ENCODE results near the gene DNLZ. TPM values are rescaled to one million over a fixed set of nuclear protein-coding genes. Genes with fewer than 3 reads are reported as not detected.
A peak's percentile ranks its signal among the peaks of the same experiment; 100 is the strongest.

Gene DNLZ
- total RNA-seq, 2 experiments from 2014 or later = 15.4 to 17.0 TPM

- Mint-ChIP-seq H3K27ac (no peak overlapping the region), H3K27me3 (no peaks in the 10 kb centered on the region), H3K4me3 (no peak overlapping the region), H3K4me1 (no peaks in the 10 kb centered on the region), H3K36me3 (no peaks in the 10 kb centered on the region), H3K9me3 (no peaks in the 10 kb centered on the region)
- DNase-seq (no peak), ATAC-seq (ENCODE audit: low read depth) (no peak)
- POLR2A ChIA-PET = no interaction called here
Measured at GRCh38 chr9:136330406-136330990, 33.0 kb downstream of the DNLZ start.

GRCh38 chr9:136329636-136330405 lies 33.7 kb downstream of the DNLZ start:
- Mint-ChIP-seq H3K4me1 (no peaks in the 10 kb centered on the region), H3K36me3 (no peaks in the 10 kb centered on the region), H3K27ac (no peak overlapping the region), H3K9me3 (no peaks in the 10 kb centered on the region), H3K4me3 (no peak overlapping the region), H3K27me3 (no peaks in the 10 kb centered on the region)
- DNase-seq (no peak), ATAC-seq (ENCODE audit: low read depth) (no peak)
- POLR2A ChIA-PET = interaction anchor here (1.0 kb wide), 1 partner anchor 34 kb away, joined by 4 read pairs; the partner anchor contains the start of gene DNLZ

- POLR2A ChIA-PET = interaction anchor here (1.0 kb wide), 1 partner anchor 34 kb away, joined by 4 read pairs; the partner anchor contains the start of gene DNLZ
- Mint-ChIP-seq H3K4me3 (no peak overlapping the region), H3K27me3 (no peaks in the 10 kb centered on the region), H3K27ac (no peak overlapping the region), H3K4me1 (no peaks in the 10 kb centered on the region), H3K36me3 (no peaks in the 10 kb centered on the region), H3K9me3 (no peaks in the 10 kb centered on the region)
- ATAC-seq (ENCODE audit: low read depth) (no peak), DNase-seq (no peak)
Measured at GRCh38 chr9:136329211-136329627, 34.3 kb downstream of the DNLZ start.

GRCh38 chr9:136328622-136329041 lies 34.9 kb downstream of the DNLZ start:
- peak overlapping the region; percentile 39 for H3K27ac Mint-ChIP-seq
- H3K4me3 Mint-ChIP-seq = peak overlapping the region; percentile 44
- no peaks in the 10 kb centered on the region for H3K36me3 Mint-ChIP-seq
- ATAC-seq (ENCODE audit: low read depth) (no peak), DNase-seq (no peak)
- no peaks in the 10 kb centered on the region for H3K9me3 Mint-ChIP-seq
- POLR2A ChIA-PET = interaction anchor here (1.0 kb wide), 1 partner anchor 35 kb away, joined by 4 read pairs; the partner anchor contains the start of gene DNLZ
- H3K27me3 Mint-ChIP-seq = no peaks in the 10 kb centered on the region
- H3K4me1 Mint-ChIP-seq = no peaks in the 10 kb centered on the region

- no peaks in the 10 kb centered on the region for H3K36me3 Mint-ChIP-seq
- no peaks in the 10 kb centered on the region for H3K4me1 Mint-ChIP-seq
- H3K27ac Mint-ChIP-seq = no peak overlapping the region
- no peak for DNase-seq
- no peak for ATAC-seq (ENCODE audit: low read depth)
- no peaks in the 10 kb centered on the region for H3K9me3 Mint-ChIP-seq
- H3K4me3 Mint-ChIP-seq = no peak overlapping the region
- POLR2A ChIA-PET = no interaction called here
- no peaks in the 10 kb centered on the region for H3K27me3 Mint-ChIP-seq
Measured at GRCh38 chr9:136328011-136328621, 35.4 kb downstream of the DNLZ start.

- H3K36me3 Mint-ChIP-seq = no peaks in the 10 kb centered on the region
- ATAC-seq (ENCODE audit: low read depth) (peak; percentile 39), DNase-seq (peak; percentile 64)
- no peaks in the 10 kb centered on the region for H3K27me3 Mint-ChIP-seq
- no peaks in the 10 kb centered on the region for H3K9me3 Mint-ChIP-seq
- H3K27ac Mint-ChIP-seq = peak within 1 kb of the TSS; percentile 34
- H3K4me1 Mint-ChIP-seq = no peaks in the 10 kb centered on the region
- POLR2A ChIA-PET = no interaction called here
- peak within 1 kb of the TSS; percentile 66 for H3K4me3 Mint-ChIP-seq
Measured at GRCh38 chr9:136327304-136327974, 36.1 kb downstream of the DNLZ start, which contains the start of gene GPSM1. Gene GPSM1, plus strand, starts transcription at chr9:136327539. Its CDS starts 157 bp downstream, at chr9:136327696.

GRCh38 chr9:136326761-136327303 lies 36.7 kb downstream of the DNLZ start:
- Mint-ChIP-seq H3K4me1 (no peaks in the 10 kb centered on the region), H3K9me3 (no peaks in the 10 kb centered on the region), H3K36me3 (no peaks in the 10 kb centered on the region), H3K4me3 (peak overlapping the region; percentile 66), H3K27me3 (no peaks in the 10 kb centered on the region), H3K27ac (peak overlapping the region; percentile 34)
- DNase-seq (no peak), ATAC-seq (ENCODE audit: low read depth) (no peak)
- POLR2A ChIA-PET = no interaction called here

GRCh38 chr9:136326061-136326760 lies 37.3 kb downstream of the DNLZ start:
- no peak for ATAC-seq (ENCODE audit: low read depth)
- no peaks in the 10 kb centered on the region for H3K36me3 Mint-ChIP-seq
- H3K4me1 Mint-ChIP-seq = no peaks in the 10 kb centered on the region
- no peaks in the 10 kb centered on the region for H3K27me3 Mint-ChIP-seq
- no peak overlapping the region for H3K27ac Mint-ChIP-seq
- no peak for DNase-seq
- POLR2A ChIA-PET = interaction anchor here (1.0 kb wide), 1 partner anchor 37 kb away, joined by 3 read pairs; the partner anchor contains the start of gene DNLZ
- peak overlapping the region; percentile 66 for H3K4me3 Mint-ChIP-seq
- H3K9me3 Mint-ChIP-seq = no peaks in the 10 kb centered on the region

GRCh38 chr9:136325358-136325757 lies 38.2 kb downstream of the DNLZ start:
- no peaks in the 10 kb centered on the region for H3K9me3 Mint-ChIP-seq
- H3K27me3 Mint-ChIP-seq = no peaks in the 10 kb centered on the region
- no peak overlapping the region for H3K4me3 Mint-ChIP-seq
- POLR2A ChIA-PET = interaction anchor here (1.0 kb wide), 1 partner anchor 38 kb away, joined by 3 read pairs; the partner anchor contains the start of gene DNLZ
- no peak for ATAC-seq (ENCODE audit: low read depth)
- no peaks in the 10 kb centered on the region for H3K4me1 Mint-ChIP-seq
- H3K27ac Mint-ChIP-seq = no peak overlapping the region
- no peak for DNase-seq
- no peaks in the 10 kb centered on the region for H3K36me3 Mint-ChIP-seq

GRCh38 chr9:136324501-136325300 lies 38.8 kb downstream of the DNLZ start:
- no peaks in the 10 kb centered on the region for H3K27me3 Mint-ChIP-seq
- no peak overlapping the region for H3K4me3 Mint-ChIP-seq
- H3K27ac Mint-ChIP-seq = no peak overlapping the region
- no peak for DNase-seq
- H3K4me1 Mint-ChIP-seq = no peaks in the 10 kb centered on the region
- POLR2A ChIA-PET = interaction anchor here (0.9 kb wide), 1 partner anchor 58 kb away, joined by 3 read pairs; no protein-coding TSS in a partner anchor
- ATAC-seq (ENCODE audit: low read depth) = no peak
- no peaks in the 10 kb centered on the region for H3K36me3 Mint-ChIP-seq
- H3K9me3 Mint-ChIP-seq = no peaks in the 10 kb centered on the region

- H3K27ac Mint-ChIP-seq = no peak overlapping the region
- no peak for DNase-seq
- POLR2A ChIA-PET = no interaction called here
- no peak for ATAC-seq (ENCODE audit: low read depth)
- no peak overlapping the region for H3K4me3 Mint-ChIP-seq
- H3K27me3 Mint-ChIP-seq = no peaks in the 10 kb centered on the region
- H3K9me3 Mint-ChIP-seq = no peaks in the 10 kb centered on the region
- H3K36me3 Mint-ChIP-seq = no peaks in the 10 kb centered on the region
- H3K4me1 Mint-ChIP-seq = no peaks in the 10 kb centered on the region
Measured at GRCh38 chr9:136323371-136323789, 40.2 kb downstream of the DNLZ start.

- POLR2A ChIA-PET = no interaction called here
- Mint-ChIP-seq H3K9me3 (no peaks in the 10 kb centered on the region), H3K27me3 (no peaks in the 10 kb centered on the region), H3K4me3 (no peak overlapping the region), H3K27ac (no peak overlapping the region), H3K4me1 (no peaks in the 10 kb centered on the region), H3K36me3 (no peaks in the 10 kb centered on the region)
- ATAC-seq (ENCODE audit: low read depth) = no peak
- DNase-seq = no peak
Measured at GRCh38 chr9:136322756-136323330, 40.7 kb downstream of the DNLZ start.
